Astrocyte (in vitro differentiated cells and primary cell): ENCODE data around the gene RD3L. TPM values are rescaled to one million over a fixed set of nuclear protein-coding genes. Genes with fewer than 3 reads are reported as not detected.

Experiments
- DNase-seq: peaks from one replicate; pipeline ENCODE4 v3.0.0-alpha.2; 2010; ENCODE audit warnings: low read depth
- FAIRE-seq: peaks from 2 replicates; lab custom pipeline; 2011; peaks lifted over from hg19 to GRCh38; lab: Jason Lieb, UNC
- H2AFZ ChIP-seq: 2 replicates; pipeline ENCODE4 v1.6.0; 2012; ENCODE audit warnings: low read depth, low read length, inconsistent platforms
- H3K27ac ChIP-seq: 2 replicates; pipeline ENCODE4 v1.5.1; 2011; ENCODE audit warnings: low read depth, low read length, inconsistent platforms
- H3K27me3 ChIP-seq: 2 replicates; pipeline ENCODE4 v1.6.0; 2011; ENCODE audit warnings: low read length, inconsistent platforms; ENCODE audit not compliant: insufficient read depth
- H3K36me3 ChIP-seq: 2 replicates; pipeline ENCODE4 v1.5.1; 2011; ENCODE audit warnings: low read length, inconsistent platforms; ENCODE audit not compliant: insufficient read depth
- H3K4me1 ChIP-seq: 2 replicates; pipeline ENCODE4 v1.5.1; 2011; ENCODE audit warnings: low read length, inconsistent platforms; ENCODE audit not compliant: insufficient read depth
- H3K4me2 ChIP-seq: 2 replicates; pipeline ENCODE4 v1.6.0; 2012; ENCODE audit warnings: low read length, inconsistent platforms
- H3K4me3 ChIP-seq: 2 replicates; pipeline ENCODE4 v1.5.1; 2011; ENCODE audit warnings: low read depth, mild to moderate bottlenecking, low read length, inconsistent platforms; ENCODE audit not compliant: insufficient read depth
- H3K79me2 ChIP-seq: 2 replicates; pipeline ENCODE4 v1.6.0; 2012; ENCODE audit warnings: mild to moderate bottlenecking, low read length, inconsistent platforms; ENCODE audit not compliant: insufficient read depth
- H3K9ac ChIP-seq: 2 replicates; pipeline ENCODE4 v1.6.0; 2012; ENCODE audit warnings: mild to moderate bottlenecking, low read length, inconsistent platforms
- H3K9me3 ChIP-seq: 2 replicates; pipeline ENCODE4 v1.5.1; 2012; ENCODE audit warnings: low read depth, mild to moderate bottlenecking, low read length, inconsistent platforms; ENCODE audit not compliant: insufficient read depth
- H4K20me1 ChIP-seq: 2 replicates; pipeline ENCODE4 v1.6.0; 2012; ENCODE audit warnings: low read length, inconsistent platforms; ENCODE audit not compliant: insufficient read depth
- H3K27ac Mint-ChIP-seq: one replicate; pipeline ENCODE4 v1.8.0; 2021; ENCODE audit warnings: mild to moderate bottlenecking, mixed read lengths; ENCODE audit not compliant: unreplicated experiment
- H3K27me3 Mint-ChIP-seq: one replicate; pipeline ENCODE4 v1.8.0; 2021; ENCODE audit warnings: low read depth, mixed read lengths; ENCODE audit not compliant: unreplicated experiment
- H3K36me3 Mint-ChIP-seq: one replicate; pipeline ENCODE4 v1.8.0; 2021; ENCODE audit warnings: low read depth, mixed read lengths; ENCODE audit not compliant: unreplicated experiment
- H3K4me1 Mint-ChIP-seq: one replicate; pipeline ENCODE4 v1.8.0; 2021; ENCODE audit warnings: low read depth, mixed read lengths; ENCODE audit not compliant: unreplicated experiment
- H3K4me3 Mint-ChIP-seq: one replicate; pipeline ENCODE4 v1.8.0; 2021; ENCODE audit warnings: mild to moderate bottlenecking, moderate library complexity, mixed read lengths; ENCODE audit not compliant: unreplicated experiment
- H3K9me3 Mint-ChIP-seq: one replicate; pipeline ENCODE4 v1.8.0; 2021; ENCODE audit warnings: mild to moderate bottlenecking, mixed read lengths; ENCODE audit not compliant: unreplicated experiment
- CTCF ChIP-seq: IDR thresholded peaks from 2 replicates; pipeline ENCODE4 v1.5.1; 2011; ENCODE audit warnings: low read depth, mild to moderate bottlenecking, inconsistent platforms, low read length, moderate library complexity; ENCODE audit not compliant: insufficient read depth
- EZH2 ChIP-seq: IDR thresholded peaks from 2 replicates; pipeline ENCODE4 v1.6.1; 2012; ENCODE audit warnings: mild to moderate bottlenecking, low read length, inconsistent platforms; ENCODE audit not compliant: insufficient read depth
- total RNA-seq: library from RNA; stranded (reverse); gene quantifications from 2 replicates; pipeline ENCODE4 v1.2.1, GENCODE V29; 2021

The RD3L gene
- total RNA-seq, 1 donor from 2014 or later: not detected

- Mint-ChIP-seq H3K4me3 (no peak overlapping the region), H3K36me3 (peaks cover 3% of the 10 kb centered on the region), H3K4me1 (peaks cover 6% of the 10 kb centered on the region), H3K27ac (no peak overlapping the region), H3K9me3 (peaks cover 4% of the 10 kb centered on the region), H3K27me3 (peaks cover 7% of the 10 kb centered on the region)
- Histone ChIP-seq H3K9ac (no peak overlapping the region), H3K9me3 (peaks cover 5% of the 10 kb centered on the region), H3K4me1 (peaks cover 3% of the 10 kb centered on the region), H3K4me3 (no peak overlapping the region), H3K36me3 (no peaks in the 10 kb centered on the region), H3K4me2 (no peak overlapping the region), H3K79me2 (no peaks in the 10 kb centered on the region), H2AFZ (no peak overlapping the region), H3K27me3 (no peaks in the 10 kb centered on the region), H4K20me1 (no peaks in the 10 kb centered on the region), H3K27ac (no peak overlapping the region)
- TF ChIP-seq CTCF (no peak), EZH2 (no peak)
- no peak for DNase-seq
- no peak for FAIRE-seq
Measured at GRCh38 chr14:103892247-103892646, 50.1 kb downstream of the RD3L start.

- Mint-ChIP-seq H3K27me3 (peaks cover 8% of the 10 kb centered on the region), H3K27ac (no peak overlapping the region), H3K9me3 (peaks cover 4% of the 10 kb centered on the region), H3K4me1 (peaks cover 6% of the 10 kb centered on the region), H3K4me3 (no peak overlapping the region), H3K36me3 (peaks cover 2% of the 10 kb centered on the region)
- Histone ChIP-seq H3K79me2 (no peaks in the 10 kb centered on the region), H3K36me3 (no peaks in the 10 kb centered on the region), H2AFZ (no peak overlapping the region), H3K4me1 (peaks cover 3% of the 10 kb centered on the region), H3K9me3 (peaks cover 5% of the 10 kb centered on the region), H4K20me1 (no peaks in the 10 kb centered on the region), H3K4me2 (no peak overlapping the region), H3K27ac (no peak overlapping the region), H3K27me3 (no peaks in the 10 kb centered on the region), H3K9ac (no peak overlapping the region), H3K4me3 (no peak overlapping the region)
- DNase-seq (no peak), FAIRE-seq (no peak)
- TF ChIP-seq CTCF: no peak
- TF ChIP-seq EZH2: no peak
Measured at GRCh38 chr14:103891667-103892215, 50.6 kb downstream of the RD3L start.
